Gastroesophageal sphincter (tissue), 4 donors: ENCODE data around the gene PPM1L. TPM values are rescaled to one million over a fixed set of nuclear protein-coding genes. Genes with fewer than 3 reads are reported as not detected.

Experiments
- ATAC-seq: fragments of 150-250 bp; one replicate; pipeline ENCODE4 v1.9.1; 2016; ENCODE audit warnings: mild to moderate bottlenecking, moderate library complexity
- H3K27ac ChIP-seq, 4 donors: fragments of 200-600 bp; sonication (generic) in 3 of 4; 1 replicate in 3 of 4; 2 replicates in 1 of 4; pipeline ENCODE4 v1.5.1; 2016 to 2019
- H3K27me3 ChIP-seq: fragments of 200-600 bp; sonication (generic); one replicate; pipeline ENCODE4 v1.5.1; 2019
- H3K36me3 ChIP-seq, 2 donors: fragments of 200-600 bp; sonication (generic); one replicate each; pipeline ENCODE4 v1.5.1; 2019; ENCODE audit warnings: control low read depth in 1 of 2
- H3K4me1 ChIP-seq, 3 donors: fragments of 200-600 bp; sonication (generic); 1 replicate in 2 of 3; 2 replicates in 1 of 3; pipeline ENCODE4 v1.5.1; 2016 to 2019; ENCODE audit warnings: control low read depth in 2 of 3
- H3K4me3 ChIP-seq, 2 donors: fragments of 200-600 bp; sonication (generic); one replicate each; pipeline ENCODE4 v1.5.1; 2019; ENCODE audit warnings: mild to moderate bottlenecking in 1 of 2, moderate library complexity in 1 of 2
- H3K9me3 ChIP-seq, 3 donors: fragments of 200-600 bp; sonication (generic); one replicate each; pipeline ENCODE4 v1.5.1; 2017 to 2019; ENCODE audit warnings: control low read depth in 2 of 3
- CTCF ChIP-seq, 4 experiments: fragments of 200-600 bp in 2 of 4; fragments of 450-650 bp in 2 of 4; sonication (generic) in 1 of 4; IDR thresholded peaks; one replicate each; pipeline ENCODE4 v1.5.1; 2017 to 2019; ENCODE audit warnings: antibody characterized with exemption in 4 of 4, mild to moderate bottlenecking in 2 of 4, moderate library complexity in 2 of 4
- EP300 ChIP-seq: sonication (generic); formaldehyde crosslinking; IDR thresholded peaks from one replicate; pipeline ENCODE4 v1.6.1; 2017; ENCODE audit warnings: antibody characterized with exemption, mild to moderate bottlenecking
- POLR2A ChIP-seq, 2 donors: fragments of 450-650 bp; IDR thresholded peaks; one replicate each; pipeline ENCODE4 v1.6.1; 2017; ENCODE audit warnings: antibody characterized with exemption in 2 of 2, mild to moderate bottlenecking in 2 of 2, moderate library complexity in 1 of 2
- POLR2AphosphoS5 ChIP-seq: sonication (generic); formaldehyde crosslinking; IDR thresholded peaks from one replicate; pipeline ENCODE4 v1.6.1; 2017; ENCODE audit warnings: antibody characterized with exemption
- WGBS, 2 donors: methylation state at CpG; one replicate each; pipeline ENCODE4 v1.1.5; 2018; ENCODE audit warnings: low coverage in 1 of 2; 5-methylcytosine and 5-hydroxymethylcytosine counted together
- total RNA-seq, 4 donors: library from RNA; depleted of rRNA; stranded (reverse); fragments of >200 nt; gene quantifications; one replicate each; pipeline ENCODE4 v1.1.0, GENCODE V29; 2016

The PPM1L gene
- total RNA-seq, 4 donors from 2014 or later, result 47.4 to 93.1 (median 60.6) TPM

- ATAC-seq, result no peak
- TF ChIP-seq EP300, result no peak
- no peak for TF ChIP-seq POLR2A (IDR thresholded peaks at IDR 0.05)
- no peak for TF ChIP-seq POLR2AphosphoS5
- no peak for TF ChIP-seq CTCF (IDR thresholded peaks at IDR 0.05)
- H3K36me3 ChIP-seq, result no peaks in the 10 kb centered on the region
- peak overlapping the region in 3 of 4 donors; percentile 9 to 63 (median 23) for H3K27ac ChIP-seq
- no peak overlapping the region for H3K4me3 ChIP-seq
- no peaks in the 10 kb centered on the region for H3K27me3 ChIP-seq
- H3K4me1 ChIP-seq, result peaks cover 36 to 95% (median 42%) of the 10 kb centered on the region in 3 donors
- H3K9me3 ChIP-seq, result no peaks in the 10 kb centered on the region
These were observed 50.1 kb downstream of the PPM1L start for GRCh38 chr3:160806094-160806493.

- ATAC-seq, result no peak
- TF ChIP-seq POLR2AphosphoS5 (no peak), CTCF (IDR thresholded peaks at IDR 0.05) (no peak), POLR2A (IDR thresholded peaks at IDR 0.05) (no peak), EP300 (no peak)
- Histone ChIP-seq H3K4me1 (peaks cover 31 to 95% (median 42%) of the 10 kb centered on the region in 3 donors), H3K27me3 (no peaks in the 10 kb centered on the region), H3K9me3 (no peaks in the 10 kb centered on the region), H3K27ac (peak overlapping the region in 2 of 4 donors; percentile 36 to 63), H3K4me3 (no peak overlapping the region), H3K36me3 (no peaks in the 10 kb centered on the region)
- WGBS, 2 donors, result 63 to 82% methylated on average over 2 to 3 of the region's 3 CpGs
These were observed 50.7 kb downstream of the PPM1L start for GRCh38 chr3:160806686-160807085.

DNA sequence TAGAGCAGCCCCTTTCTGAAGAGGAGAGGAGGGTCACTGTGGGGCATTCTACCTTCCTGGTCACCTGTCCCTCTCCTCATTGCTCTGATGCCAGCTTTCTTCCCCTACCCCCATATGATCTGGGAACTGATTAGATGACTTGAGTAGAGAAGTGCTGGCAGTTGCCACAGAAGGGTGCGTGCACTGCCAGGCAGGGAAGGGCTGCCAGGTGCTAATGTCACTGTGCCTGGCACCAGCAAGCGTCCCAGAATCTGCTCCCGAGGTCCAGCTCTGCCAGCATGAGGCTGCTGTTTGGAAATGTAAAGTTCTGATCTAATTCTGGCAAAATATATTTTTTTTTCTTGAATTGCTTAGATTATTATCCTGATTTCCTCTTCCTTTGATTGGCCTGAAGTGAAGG lies 52.8 kb downstream of the PPM1L start:
- no peak overlapping the region for H3K4me3 ChIP-seq
- H3K9me3 ChIP-seq, result no peaks in the 10 kb centered on the region
- H3K27me3 ChIP-seq, result no peaks in the 10 kb centered on the region
- peaks cover 23 to 90% (median 42%) of the 10 kb centered on the region in 3 donors for H3K4me1 ChIP-seq
- no peak for TF ChIP-seq POLR2AphosphoS5
- WGBS, 2 donors, result 33 to 53% methylated on average over 2 to 3 of the region's 3 CpGs
- no peak for ATAC-seq
- no peaks in the 10 kb centered on the region for H3K36me3 ChIP-seq
- H3K27ac ChIP-seq, result peak overlapping the region in 3 of 4 donors; percentile 21 to 60 (median 46)

- ATAC-seq, result no peak
- Histone ChIP-seq H3K27me3 (no peaks in the 10 kb centered on the region), H3K4me1 (peaks cover 22 to 84% (median 42%) of the 10 kb centered on the region in 3 donors), H3K4me3 (no peak overlapping the region), H3K9me3 (no peaks in the 10 kb centered on the region), H3K27ac (peak overlapping the region; percentile 52 to 69 (median 62)), H3K36me3 (no peaks in the 10 kb centered on the region)
- 53% methylated on average over 2 of the region's 2 CpGs; no CpG with 5 or more reads in 1 of the 2 donors for WGBS, 2 donors
- TF ChIP-seq EP300 (no peak), POLR2AphosphoS5 (no peak), CTCF (IDR thresholded peaks at IDR 0.05) (no peak), POLR2A (IDR thresholded peaks at IDR 0.05) (no peak)
These were observed 53.4 kb downstream of the PPM1L start for GRCh38 chr3:160809453-160809852.

- peak overlapping the region; percentile 52 to 69 (median 62) for H3K27ac ChIP-seq
These were observed 54.6 kb downstream of the PPM1L start for GRCh38 chr3:160810362-160811236.

GRCh38 chr3:160811237-160811548 lies 55.2 kb downstream of the PPM1L start:
- Histone ChIP-seq H3K4me3 (no peak overlapping the region), H3K27me3 (no peaks in the 10 kb centered on the region), H3K9me3 (no peaks in the 10 kb centered on the region), H3K27ac (peak overlapping the region; percentile 24 to 69 (median 36)), H3K36me3 (no peaks in the 10 kb centered on the region), H3K4me1 (peaks cover 17 to 80% (median 36%) of the 10 kb centered on the region in 3 donors)
- no peak for TF ChIP-seq POLR2AphosphoS5
- TF ChIP-seq EP300, result no peak
- no peak for ATAC-seq
- WGBS, 2 donors, result 60 to 73% methylated on average over 1 of the region's 1 CpG

More at GRCh38 chr3:160810362-160811236, 54.6 kb downstream of the PPM1L start:
- 35 to 42% methylated on average over 4 of the region's 4 CpGs for WGBS, 2 donors
- H3K27me3 ChIP-seq, result no peaks in the 10 kb centered on the region
- peak; percentile 82 for TF ChIP-seq POLR2AphosphoS5
- TF ChIP-seq POLR2A (IDR thresholded peaks at IDR 0.05), result no peak
- H3K4me3 ChIP-seq, result no peak overlapping the region
- ATAC-seq, result peak; percentile 61
- H3K9me3 ChIP-seq, result no peaks in the 10 kb centered on the region
- H3K36me3 ChIP-seq, result no peaks in the 10 kb centered on the region
- H3K4me1 ChIP-seq, result peaks cover 18 to 80% (median 39%) of the 10 kb centered on the region in 3 donors
